ENCODE data around the gene BCL2. TPM values are rescaled to one million over a fixed set of nuclear protein-coding genes. Genes with fewer than 3 reads are reported as not detected.

The BCL2 gene
- total RNA-seq, 1 donor from 2014 or later: 18.7 TPM

DNA sequence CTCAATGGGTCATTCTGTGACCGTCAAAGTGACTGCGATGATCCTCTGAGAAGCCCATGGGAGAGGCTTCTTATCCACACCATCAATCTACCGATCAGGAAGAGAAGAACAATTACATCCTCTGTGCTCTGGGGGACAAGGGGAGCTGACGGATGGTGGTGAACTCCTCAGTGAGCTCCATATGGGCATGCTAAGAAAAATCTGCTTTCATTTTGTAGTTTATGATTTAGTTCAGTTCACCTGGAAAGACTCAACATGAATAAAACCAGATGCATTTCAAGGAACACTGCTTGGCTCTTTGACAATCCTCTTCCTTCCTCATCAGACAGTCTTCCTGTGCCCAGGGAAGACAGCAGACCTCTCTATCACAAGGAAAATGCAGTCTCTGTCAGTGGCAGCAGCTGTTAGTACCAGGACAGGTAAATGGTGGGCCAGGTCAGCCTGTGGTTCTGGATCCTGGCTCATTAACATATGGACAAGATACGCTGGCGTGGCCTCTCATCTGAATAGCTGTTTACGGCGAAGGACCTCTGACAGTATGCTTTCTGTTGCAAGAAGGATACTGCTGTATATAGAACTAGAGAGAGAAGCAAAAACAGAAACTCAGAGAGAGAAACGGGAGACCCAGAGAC is 176.9 kb downstream of the BCL2 start:
- TF ChIP-seq POLR2AphosphoS5 (IDR thresholded peaks at IDR 0.05; ENCODE audit: insufficient read depth in 1 of 2, low read depth in 1 of 2) (no peak), POLR2A (IDR thresholded peaks at IDR 0.05) (no peak)
- TF ChIP-seq, protein P1, sequence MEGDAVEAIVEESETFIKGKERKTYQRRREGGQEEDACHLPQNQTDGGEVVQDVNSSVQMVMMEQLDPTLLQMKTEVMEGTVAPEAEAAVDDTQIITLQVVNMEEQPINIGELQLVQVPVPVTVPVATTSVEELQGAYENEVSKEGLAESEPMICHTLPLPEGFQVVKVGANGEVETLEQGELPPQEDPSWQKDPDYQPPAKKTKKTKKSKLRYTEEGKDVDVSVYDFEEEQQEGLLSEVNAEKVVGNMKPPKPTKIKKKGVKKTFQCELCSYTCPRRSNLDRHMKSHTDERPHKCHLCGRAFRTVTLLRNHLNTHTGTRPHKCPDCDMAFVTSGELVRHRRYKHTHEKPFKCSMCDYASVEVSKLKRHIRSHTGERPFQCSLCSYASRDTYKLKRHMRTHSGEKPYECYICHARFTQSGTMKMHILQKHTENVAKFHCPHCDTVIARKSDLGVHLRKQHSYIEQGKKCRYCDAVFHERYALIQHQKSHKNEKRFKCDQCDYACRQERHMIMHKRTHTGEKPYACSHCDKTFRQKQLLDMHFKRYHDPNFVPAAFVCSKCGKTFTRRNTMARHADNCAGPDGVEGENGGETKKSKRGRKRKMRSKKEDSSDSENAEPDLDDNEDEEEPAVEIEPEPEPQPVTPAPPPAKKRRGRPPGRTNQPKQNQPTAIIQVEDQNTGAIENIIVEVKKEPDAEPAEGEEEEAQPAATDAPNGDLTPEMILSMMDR (IDR thresholded peaks at IDR 0.05): no peak
- peaks cover 83% of the 10 kb centered on the region for H3K4me1 ChIP-seq
- intact Hi-C loops (cut with DNase I): no loop called here
- H3K4me3 ChIP-seq: no peak overlapping the region
- H3K27ac ChIP-seq: no peak overlapping the region
- DNase-seq (ENCODE audit: extremely low spot score in 2 of 2): no peak
- H3K36me3 ChIP-seq: no peaks in the 10 kb centered on the region
- no peaks in the 10 kb centered on the region for H3K9me3 ChIP-seq
- H3K27me3 ChIP-seq: no peaks in the 10 kb centered on the region

DNA sequence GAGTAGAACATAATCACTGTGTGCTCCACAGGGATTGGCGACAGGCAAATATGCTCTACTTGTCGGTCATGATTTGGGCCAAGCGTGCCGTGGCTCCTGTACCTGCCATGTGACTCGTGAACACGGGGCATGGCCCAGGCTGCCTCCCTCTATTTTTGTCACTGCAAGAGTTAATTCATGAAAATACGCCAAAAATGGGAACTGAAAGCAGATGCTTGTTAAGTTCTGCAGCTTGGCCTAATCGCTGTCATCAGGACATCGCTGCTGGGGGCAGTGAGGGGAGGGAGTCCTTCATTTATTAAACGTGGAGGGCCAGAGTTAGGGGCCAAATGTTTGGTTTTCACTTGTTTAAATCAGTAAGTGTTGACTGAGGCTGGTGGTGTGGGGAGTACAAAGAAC is 177.8 kb downstream of the BCL2 start:
- Histone ChIP-seq H3K4me3 (no peak overlapping the region), H3K27ac (no peak overlapping the region), H3K36me3 (no peaks in the 10 kb centered on the region), H3K4me1 (peaks cover 80% of the 10 kb centered on the region), H3K27me3 (no peaks in the 10 kb centered on the region), H3K9me3 (no peaks in the 10 kb centered on the region)
- DNase-seq (ENCODE audit: extremely low spot score in 2 of 2): no peak
- intact Hi-C loops (cut with DNase I): no loop called here
- TF ChIP-seq POLR2AphosphoS5 (IDR thresholded peaks at IDR 0.05; ENCODE audit: insufficient read depth in 1 of 2, low read depth in 1 of 2) (no peak), POLR2A (IDR thresholded peaks at IDR 0.05) (no peak)
- TF ChIP-seq, protein P1 (IDR thresholded peaks at IDR 0.05): no peak

DNA sequence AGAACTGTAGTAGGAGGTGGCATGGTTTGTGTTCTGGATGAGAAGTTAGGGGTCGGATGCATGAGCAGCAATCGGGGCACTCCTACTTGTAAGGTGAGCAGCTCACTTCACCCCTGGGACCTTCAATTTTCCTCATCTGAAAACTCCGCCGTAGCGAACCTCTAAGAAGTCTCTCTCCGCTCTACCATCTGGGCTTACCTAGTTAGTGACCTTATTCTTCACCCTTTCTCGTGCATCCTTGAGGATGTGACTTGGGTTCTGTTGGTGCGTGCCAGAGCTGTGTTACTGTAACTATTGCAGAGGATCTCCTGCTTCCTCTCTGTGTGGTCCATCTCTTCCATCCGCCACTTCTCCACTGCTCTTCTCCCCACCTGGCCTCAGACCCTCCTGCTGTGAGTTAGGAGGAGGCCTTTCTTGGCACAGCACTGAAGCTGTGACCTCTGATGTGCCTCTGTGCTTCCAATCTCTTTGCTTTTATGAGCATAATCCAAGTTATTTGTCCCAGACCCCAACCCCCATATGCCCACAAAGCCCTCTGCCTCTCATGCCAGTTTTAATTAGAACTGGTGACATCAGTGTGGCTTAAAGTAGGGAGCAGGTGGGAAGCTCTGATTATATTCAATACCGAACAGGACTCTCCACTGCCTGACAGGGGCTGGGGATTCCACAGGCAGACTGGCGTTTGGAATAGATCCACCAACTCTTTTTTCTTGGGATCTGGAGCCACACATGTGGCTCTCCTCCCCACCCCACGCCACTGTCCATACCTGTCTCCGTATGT is 178.4 kb downstream of the BCL2 start:
- peaks cover 74% of the 10 kb centered on the region for H3K4me1 ChIP-seq
- intact Hi-C loops (cut with DNase I): no loop called here
- H3K9me3 ChIP-seq: no peaks in the 10 kb centered on the region
- no peak overlapping the region for H3K27ac ChIP-seq
- no peaks in the 10 kb centered on the region for H3K27me3 ChIP-seq
- TF ChIP-seq, protein P1 (IDR thresholded peaks at IDR 0.05): no peak
- TF ChIP-seq POLR2AphosphoS5 (IDR thresholded peaks at IDR 0.05; ENCODE audit: insufficient read depth in 1 of 2, low read depth in 1 of 2) (no peak), POLR2A (IDR thresholded peaks at IDR 0.05) (no peak)
- no peaks in the 10 kb centered on the region for H3K36me3 ChIP-seq
- DNase-seq (ENCODE audit: extremely low spot score in 2 of 2): no peak
- no peak overlapping the region for H3K4me3 ChIP-seq

DNA sequence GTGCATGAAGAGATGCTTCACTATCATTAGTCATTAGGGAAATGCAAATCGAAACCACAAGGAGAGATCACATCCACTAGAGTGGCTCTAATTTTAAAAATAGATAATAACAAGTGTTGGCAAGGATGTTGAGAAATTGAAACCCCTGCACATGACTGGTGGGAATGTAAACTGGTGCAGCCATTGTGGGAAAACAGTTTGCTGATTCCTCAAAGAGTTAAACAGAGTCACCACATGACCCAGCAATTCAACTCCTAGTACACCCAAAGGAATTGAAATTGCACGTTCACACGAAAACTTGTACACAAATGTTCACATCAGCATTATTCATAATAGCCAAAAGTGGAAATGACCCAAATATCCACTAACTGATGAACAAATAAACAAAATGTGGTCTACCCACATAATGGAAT is 179.5 kb downstream of the BCL2 start:
- no peak overlapping the region for H3K4me3 ChIP-seq
- no peaks in the 10 kb centered on the region for H3K27me3 ChIP-seq
- TF ChIP-seq POLR2AphosphoS5 (IDR thresholded peaks at IDR 0.05; ENCODE audit: insufficient read depth in 1 of 2, low read depth in 1 of 2): no peak
- no peak overlapping the region for H3K27ac ChIP-seq
- peaks cover 63% of the 10 kb centered on the region for H3K4me1 ChIP-seq
- intact Hi-C loops (cut with DNase I): no loop called here
- no peaks in the 10 kb centered on the region for H3K9me3 ChIP-seq
- DNase-seq (ENCODE audit: extremely low spot score in 2 of 2): no peak
- H3K36me3 ChIP-seq: no peaks in the 10 kb centered on the region

DNA sequence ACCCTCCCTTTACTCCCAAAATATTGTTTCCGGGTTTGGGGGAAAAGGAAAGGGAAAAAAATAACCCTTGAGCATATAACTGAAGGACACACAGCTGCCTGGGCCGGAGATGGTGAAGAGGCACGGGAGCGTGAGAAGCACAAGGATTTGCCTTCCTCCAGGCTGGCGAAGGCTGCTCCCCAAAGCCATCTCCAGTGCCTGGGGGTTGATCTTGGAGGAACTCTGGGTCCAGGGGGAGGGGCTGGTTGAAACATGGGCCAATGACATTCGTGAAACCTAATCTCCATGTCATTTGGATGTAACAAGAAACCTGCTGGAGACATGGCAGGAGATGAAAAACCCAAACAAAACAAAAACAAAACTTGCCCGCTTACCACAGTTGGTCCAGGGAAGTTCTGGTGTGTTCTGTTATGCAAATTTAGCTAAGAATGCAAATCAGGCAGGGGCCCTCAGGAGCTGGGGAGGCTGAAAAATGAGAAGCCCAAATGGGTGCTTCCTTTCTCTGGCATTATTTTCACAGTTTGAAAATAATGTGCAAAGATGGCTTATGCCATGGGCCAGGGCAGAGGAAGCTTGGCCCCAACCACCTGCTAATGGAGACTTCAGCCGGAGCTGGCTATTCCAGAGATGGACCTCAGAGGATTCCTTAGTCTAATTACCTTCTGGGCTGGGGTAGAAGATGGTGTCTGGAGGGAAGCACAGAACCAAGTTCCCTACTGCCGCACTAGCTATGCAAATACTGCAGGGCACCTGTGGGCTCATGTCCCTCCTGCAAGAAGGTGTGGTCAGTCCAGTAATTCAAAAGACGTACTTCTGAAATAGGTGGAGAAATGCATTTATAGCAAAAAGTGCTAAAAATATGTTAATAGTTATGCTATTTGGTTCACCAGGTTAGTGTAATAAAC is 180.9 kb downstream of the BCL2 start:
- H3K9me3 ChIP-seq: no peaks in the 10 kb centered on the region
- no peak for DNase-seq (ENCODE audit: extremely low spot score in 2 of 2)
- TF ChIP-seq, protein P1 (IDR thresholded peaks at IDR 0.05): no peak
- TF ChIP-seq POLR2A (IDR thresholded peaks at IDR 0.05) (no peak), POLR2AphosphoS5 (IDR thresholded peaks at IDR 0.05; ENCODE audit: insufficient read depth in 1 of 2, low read depth in 1 of 2) (no peak)
- intact Hi-C loops (cut with DNase I): no loop called here
- no peaks in the 10 kb centered on the region for H3K27me3 ChIP-seq
- H3K4me3 ChIP-seq: peak overlapping the region in 1 of 2 donors; percentile 14
- H3K36me3 ChIP-seq: no peaks in the 10 kb centered on the region
- no peak overlapping the region for H3K27ac ChIP-seq
- H3K4me1 ChIP-seq: peaks cover 53% of the 10 kb centered on the region
